ENCODE measurements around the gene SCN3A. TPM values are rescaled to one million over a fixed set of nuclear protein-coding genes. Genes with fewer than 3 reads are reported as not detected.

SCN3A gene
- total and polyA plus RNA-seq, 5 donors from 2014 or later, result 0.09 TPM; not detected in 4

DNA sequence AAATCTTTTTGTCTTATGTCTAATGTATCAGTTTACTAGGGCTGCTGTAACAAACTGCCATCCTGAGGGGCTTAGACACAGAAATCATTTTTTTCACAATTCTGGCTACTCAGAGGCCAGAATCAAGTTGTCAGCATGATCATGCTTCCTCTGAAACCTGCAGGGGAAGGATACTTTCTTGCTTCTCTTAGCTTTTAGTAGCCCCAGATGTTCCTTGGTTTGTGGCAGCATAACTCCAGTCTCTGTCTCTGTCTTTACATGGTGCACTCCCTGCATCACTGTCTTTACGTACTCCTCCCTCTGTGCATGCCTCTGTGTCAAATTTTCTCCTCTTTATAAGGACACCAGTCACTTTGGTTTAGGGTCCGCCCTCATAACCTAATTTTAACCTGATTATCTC, 2.0 kb upstream of the SCN3A start:
- no peak overlapping the region for H3K4me3 ChIP-seq (ENCODE audit: low read depth, low read length)
- H3K36me3 ChIP-seq (ENCODE audit: control insufficient read depth, insufficient read depth, low read length), result no peaks in the 10 kb centered on the region
- no peak for ATAC-seq (ENCODE audit: low read depth in 2 of 2)
- Mint-ChIP-seq H3K27me3 (no peaks in the 10 kb centered on the region), H3K9me3 (peaks cover 0 to 1% (median 0%) of the 10 kb centered on the region in 7 donors), H3K4me1 (peaks cover 0 to 3% (median 0%) of the 10 kb centered on the region in 4 donors), H3K36me3 (no peaks in the 10 kb centered on the region), H3K27ac (no peak overlapping the region), H3K4me3 (no peak overlapping the region)
- no peak overlapping the region for H3K27ac ChIP-seq (ENCODE audit: insufficient read depth, low read length, poor library complexity, severe bottlenecking)
- no peaks in the 10 kb centered on the region for H3K9me3 ChIP-seq (ENCODE audit: control insufficient read depth in 2 of 2, low read length in 2 of 2)
- H3K4me1 ChIP-seq (ENCODE audit: control insufficient read depth, insufficient read depth, low read length, poor library complexity, severe bottlenecking), result no peaks in the 10 kb centered on the region
- DNase-seq, result no peak
- H3K27me3 ChIP-seq (ENCODE audit: control insufficient read depth, insufficient read depth, low read length), result no peaks in the 10 kb centered on the region

GRCh38 chr2:165202239-165202638, 1.6 kb downstream of the SCN3A start:
- Mint-ChIP-seq H3K4me1 (peaks cover 0 to 3% (median 0%) of the 10 kb centered on the region in 4 donors), H3K36me3 (no peaks in the 10 kb centered on the region), H3K27ac (no peak overlapping the region), H3K27me3 (no peaks in the 10 kb centered on the region), H3K9me3 (peaks cover 0 to 1% (median 0%) of the 10 kb centered on the region in 7 donors), H3K4me3 (no peak overlapping the region)
- Histone ChIP-seq H3K4me1 (ENCODE audit: control insufficient read depth, insufficient read depth, low read length, poor library complexity, severe bottlenecking) (no peaks in the 10 kb centered on the region), H3K36me3 (ENCODE audit: control insufficient read depth, insufficient read depth, low read length) (no peaks in the 10 kb centered on the region), H3K27ac (ENCODE audit: insufficient read depth, low read length, poor library complexity, severe bottlenecking) (no peak overlapping the region), H3K9me3 (ENCODE audit: control insufficient read depth in 2 of 2, low read length in 2 of 2) (no peaks in the 10 kb centered on the region), H3K4me3 (ENCODE audit: low read depth, low read length) (no peak overlapping the region), H3K27me3 (ENCODE audit: control insufficient read depth, insufficient read depth, low read length) (no peaks in the 10 kb centered on the region)
- ATAC-seq (ENCODE audit: low read depth in 2 of 2) (no peak), DNase-seq (no peak)

DNA sequence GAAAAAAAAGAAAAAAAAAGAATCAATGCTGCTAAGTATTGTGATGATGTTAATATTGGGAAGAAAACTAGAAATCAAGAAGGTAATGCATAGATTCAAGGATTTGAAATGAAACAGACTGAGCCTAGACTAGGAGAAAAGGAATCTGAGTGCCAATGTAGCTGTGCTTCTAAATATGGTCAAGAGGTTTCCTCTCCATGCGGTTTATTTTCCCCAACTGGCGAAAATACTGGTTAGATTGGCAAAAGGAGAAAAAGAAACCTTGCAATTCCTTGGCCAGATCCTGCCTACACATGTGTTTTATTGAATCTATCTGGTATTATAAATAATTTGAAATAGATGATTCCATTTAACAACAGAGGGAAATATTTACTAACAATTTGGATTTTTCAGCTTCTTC, 5.7 kb downstream of the SCN3A start:
- Mint-ChIP-seq H3K4me3 (no peak overlapping the region), H3K27me3 (no peaks in the 10 kb centered on the region), H3K36me3 (no peaks in the 10 kb centered on the region), H3K27ac (no peak overlapping the region), H3K9me3 (no peaks in the 10 kb centered on the region), H3K4me1 (no peaks in the 10 kb centered on the region)
- no peak overlapping the region for H3K27ac ChIP-seq (ENCODE audit: insufficient read depth, low read length, poor library complexity, severe bottlenecking)
- H3K27me3 ChIP-seq (ENCODE audit: control insufficient read depth, insufficient read depth, low read length), result no peaks in the 10 kb centered on the region
- H3K4me1 ChIP-seq (ENCODE audit: control insufficient read depth, insufficient read depth, low read length, poor library complexity, severe bottlenecking), result no peaks in the 10 kb centered on the region
- DNase-seq (no peak), ATAC-seq (ENCODE audit: low read depth in 2 of 2) (no peak)
- no peaks in the 10 kb centered on the region for H3K9me3 ChIP-seq (ENCODE audit: control insufficient read depth in 2 of 2, low read length in 2 of 2)
- no peaks in the 10 kb centered on the region for H3K36me3 ChIP-seq (ENCODE audit: control insufficient read depth, insufficient read depth, low read length)
- H3K4me3 ChIP-seq (ENCODE audit: low read depth, low read length), result no peak overlapping the region

- no peaks in the 10 kb centered on the region for H3K4me1 Mint-ChIP-seq
- ATAC-seq (ENCODE audit: low read depth in 2 of 2) (no peak), DNase-seq (no peak)
- no peaks in the 10 kb centered on the region for H3K4me1 ChIP-seq (ENCODE audit: control insufficient read depth, insufficient read depth, low read length, poor library complexity, severe bottlenecking)
- H3K27me3 Mint-ChIP-seq, result no peaks in the 10 kb centered on the region
- H3K36me3 ChIP-seq (ENCODE audit: control insufficient read depth, insufficient read depth, low read length), result no peaks in the 10 kb centered on the region
- H3K4me3 ChIP-seq (ENCODE audit: low read depth, low read length), result no peak overlapping the region
- no peaks in the 10 kb centered on the region for H3K27me3 ChIP-seq (ENCODE audit: control insufficient read depth, insufficient read depth, low read length)
- no peaks in the 10 kb centered on the region for H3K36me3 Mint-ChIP-seq
- H3K4me3 Mint-ChIP-seq, result no peak overlapping the region
- no peak overlapping the region for H3K27ac Mint-ChIP-seq
- no peaks in the 10 kb centered on the region for H3K9me3 ChIP-seq (ENCODE audit: control insufficient read depth in 2 of 2, low read length in 2 of 2)
- no peaks in the 10 kb centered on the region for H3K9me3 Mint-ChIP-seq
- H3K27ac ChIP-seq (ENCODE audit: insufficient read depth, low read length, poor library complexity, severe bottlenecking), result no peak overlapping the region
These were observed 6.5 kb downstream of the SCN3A start for GRCh38 chr2:165197346-165197745.

DNA sequence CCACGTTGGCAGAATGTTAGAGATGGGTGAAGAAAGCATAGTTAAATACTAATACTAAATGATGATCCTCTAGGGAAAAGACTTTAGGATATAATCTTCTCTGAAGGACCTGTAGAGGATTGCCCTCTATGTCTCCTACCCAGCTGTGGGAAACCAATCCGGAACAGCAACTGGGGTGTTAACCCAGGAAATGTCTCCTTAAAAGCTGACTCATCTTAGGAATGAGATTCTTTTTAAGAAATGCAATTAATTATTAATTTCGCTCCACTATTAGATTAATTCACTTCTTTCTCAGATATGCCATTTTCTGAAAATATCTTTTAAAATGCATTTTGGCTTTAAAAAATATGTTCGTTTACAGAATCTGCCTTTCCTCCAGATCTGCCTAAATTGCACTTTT, 7.4 kb downstream of the SCN3A start:
- Histone ChIP-seq H3K27ac (ENCODE audit: insufficient read depth, low read length, poor library complexity, severe bottlenecking) (no peak overlapping the region), H3K27me3 (ENCODE audit: control insufficient read depth, insufficient read depth, low read length) (no peaks in the 10 kb centered on the region), H3K4me1 (ENCODE audit: control insufficient read depth, insufficient read depth, low read length, poor library complexity, severe bottlenecking) (no peaks in the 10 kb centered on the region), H3K36me3 (ENCODE audit: control insufficient read depth, insufficient read depth, low read length) (no peaks in the 10 kb centered on the region), H3K9me3 (ENCODE audit: control insufficient read depth in 2 of 2, low read length in 2 of 2) (no peaks in the 10 kb centered on the region), H3K4me3 (ENCODE audit: low read depth, low read length) (no peak overlapping the region)
- H3K9me3 Mint-ChIP-seq, result no peaks in the 10 kb centered on the region
- H3K4me3 Mint-ChIP-seq, result no peak overlapping the region
- H3K4me1 Mint-ChIP-seq, result no peaks in the 10 kb centered on the region
- no peaks in the 10 kb centered on the region for H3K36me3 Mint-ChIP-seq
- DNase-seq (no peak), ATAC-seq (ENCODE audit: low read depth in 2 of 2) (no peak)
- no peak overlapping the region for H3K27ac Mint-ChIP-seq
- H3K27me3 Mint-ChIP-seq, result no peaks in the 10 kb centered on the region

- no peaks in the 10 kb centered on the region for H3K4me1 ChIP-seq (ENCODE audit: control insufficient read depth, insufficient read depth, low read length, poor library complexity, severe bottlenecking)
- no peaks in the 10 kb centered on the region for H3K36me3 Mint-ChIP-seq
- ATAC-seq (ENCODE audit: low read depth in 2 of 2), result no peak
These were observed 10.6 kb downstream of the SCN3A start for GRCh38 chr2:165193178-165193777.

DNA sequence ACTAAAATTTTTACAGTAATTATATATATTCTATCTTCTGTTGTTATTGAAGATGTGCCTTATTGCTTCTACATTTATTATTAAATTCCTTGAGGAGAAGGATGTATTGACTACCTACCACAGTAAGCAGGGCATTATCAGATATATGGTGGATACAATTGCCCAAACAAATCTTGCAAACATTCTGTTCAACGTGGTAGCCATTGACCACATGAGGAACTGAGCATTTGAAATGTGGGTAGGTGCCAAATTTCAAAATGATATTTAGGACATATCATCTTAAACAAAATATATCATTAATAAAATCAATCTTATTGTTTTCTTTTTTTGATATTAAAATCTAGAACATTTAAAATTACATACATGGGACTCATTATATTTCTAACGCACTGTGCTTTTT, 11.1 kb downstream of the SCN3A start:
- Histone ChIP-seq H3K36me3 (ENCODE audit: control insufficient read depth, insufficient read depth, low read length) (no peaks in the 10 kb centered on the region), H3K4me3 (ENCODE audit: low read depth, low read length) (no peak overlapping the region), H3K9me3 (ENCODE audit: control insufficient read depth in 2 of 2, low read length in 2 of 2) (no peaks in the 10 kb centered on the region), H3K27me3 (ENCODE audit: control insufficient read depth, insufficient read depth, low read length) (no peaks in the 10 kb centered on the region), H3K27ac (ENCODE audit: insufficient read depth, low read length, poor library complexity, severe bottlenecking) (no peak overlapping the region), H3K4me1 (ENCODE audit: control insufficient read depth, insufficient read depth, low read length, poor library complexity, severe bottlenecking) (no peaks in the 10 kb centered on the region)
- Mint-ChIP-seq H3K36me3 (no peaks in the 10 kb centered on the region), H3K4me1 (no peaks in the 10 kb centered on the region), H3K27ac (no peak overlapping the region), H3K27me3 (no peaks in the 10 kb centered on the region), H3K9me3 (no peaks in the 10 kb centered on the region), H3K4me3 (no peak overlapping the region)
- ATAC-seq (ENCODE audit: low read depth in 2 of 2) (no peak), DNase-seq (no peak)

More at GRCh38 chr2:165193178-165193777, 10.6 kb downstream of the SCN3A start:
- Histone ChIP-seq H3K27ac (ENCODE audit: insufficient read depth, low read length, poor library complexity, severe bottlenecking) (no peak overlapping the region), H3K36me3 (ENCODE audit: control insufficient read depth, insufficient read depth, low read length) (no peaks in the 10 kb centered on the region), H3K4me3 (ENCODE audit: low read depth, low read length) (no peak overlapping the region), H3K9me3 (ENCODE audit: control insufficient read depth in 2 of 2, low read length in 2 of 2) (no peaks in the 10 kb centered on the region), H3K27me3 (ENCODE audit: control insufficient read depth, insufficient read depth, low read length) (no peaks in the 10 kb centered on the region)
- Mint-ChIP-seq H3K27me3 (no peaks in the 10 kb centered on the region), H3K27ac (no peak overlapping the region), H3K4me1 (no peaks in the 10 kb centered on the region), H3K9me3 (no peaks in the 10 kb centered on the region), H3K4me3 (no peak overlapping the region)
- no peak for DNase-seq

- Histone ChIP-seq H3K36me3 (ENCODE audit: control insufficient read depth, insufficient read depth, low read length) (no peaks in the 10 kb centered on the region), H3K27me3 (ENCODE audit: control insufficient read depth, insufficient read depth, low read length) (no peaks in the 10 kb centered on the region), H3K4me3 (ENCODE audit: low read depth, low read length) (no peak overlapping the region), H3K4me1 (ENCODE audit: control insufficient read depth, insufficient read depth, low read length, poor library complexity, severe bottlenecking) (no peaks in the 10 kb centered on the region), H3K27ac (ENCODE audit: insufficient read depth, low read length, poor library complexity, severe bottlenecking) (no peak overlapping the region), H3K9me3 (ENCODE audit: control insufficient read depth in 2 of 2, low read length in 2 of 2) (no peaks in the 10 kb centered on the region)
- Mint-ChIP-seq H3K4me1 (no peaks in the 10 kb centered on the region), H3K27ac (peak overlapping the region in 1 of 3 donors; percentile 20), H3K36me3 (no peaks in the 10 kb centered on the region), H3K9me3 (no peaks in the 10 kb centered on the region), H3K27me3 (no peaks in the 10 kb centered on the region), H3K4me3 (no peak overlapping the region)
- DNase-seq, result no peak
- no peak for ATAC-seq (ENCODE audit: low read depth in 2 of 2)
These were observed 12.6 kb downstream of the SCN3A start for GRCh38 chr2:165191096-165191728.

All from CD4-positive, CD25-positive, alpha-beta regulatory T cell (primary cell).